GM12878 (cell line): Measurements from ENCODE around the gene CCDC63.

ENCODE experiments used
- ATF3 ChIP-seq: IDR thresholded peaks from 2 replicates; pipeline ENCODE4 v1.6.1; 2011; ENCODE audit warnings: low read depth, mild to moderate bottlenecking, low read length, moderate library complexity, borderline replicate concordance; ENCODE audit errors: extremely low read depth
- CEBPB ChIP-seq, 2 experiments: fragments of 150-350 bp in 1 of 2; IDR thresholded peaks; 2 replicates each; pipeline ENCODE4 v1.6.1; 2012 to 2014; ENCODE audit warnings: low read depth in 2 of 2, low read length in 2 of 2, borderline replicate concordance in 1 of 2, inconsistent platforms in 1 of 2
- CREB1 ChIP-seq: IDR thresholded peaks from 2 replicates; pipeline ENCODE4 v1.6.1; 2012; ENCODE audit warnings: low read depth, mild to moderate bottlenecking, inconsistent platforms
- KAT2A ChIP-seq: conservative IDR thresholded peaks from 2 replicates; pipeline ENCODE4 v1.6.1; 2011; ENCODE audit warnings: low read depth, low read length; ENCODE audit not compliant: control insufficient read depth
- MYC ChIP-seq: IDR thresholded peaks from 2 replicates; pipeline ENCODE4 v1.6.1; 2011; ENCODE audit warnings: mild to moderate bottlenecking, low read length, moderate library complexity, inconsistent platforms; ENCODE audit not compliant: insufficient read depth, insufficient replicate concordance, insufficient read length, severe bottlenecking
- POLR2A ChIP-seq: IDR thresholded peaks from 2 replicates; pipeline ENCODE4 v1.6.1; 2011; ENCODE audit warnings: low read depth, mild to moderate bottlenecking, low read length
- POLR2AphosphoS5 ChIP-seq: IDR thresholded peaks from 2 replicates; pipeline ENCODE4 v1.6.1; 2011; ENCODE audit warnings: mild to moderate bottlenecking, low read length, inconsistent platforms
- RELA ChIP-seq: fragments of 450-650 bp; IDR thresholded peaks from 2 replicates; pipeline ENCODE4 v1.8.0; 2014; ENCODE audit warnings: borderline replicate concordance; ENCODE audit not compliant: partially characterized antibody
- SREBF2 ChIP-seq: IDR thresholded peaks from 2 replicates; pipeline ENCODE4 v1.6.1; 2012; ENCODE audit warnings: mild to moderate bottlenecking, low read length
- TF ChIP-seq, protein P1 (sequence below), 3 experiments: IDR thresholded peaks in 2 of 3; conservative IDR thresholded peaks in 1 of 3; 2 replicates each; pipeline ENCODE4 v1.5.1; 2011; ENCODE audit warnings: low read depth in 3 of 3, low read length in 3 of 3, mild to moderate bottlenecking in 3 of 3, control low read depth in 2 of 3, moderate library complexity in 2 of 3, inconsistent platforms in 1 of 3, mixed read lengths in 1 of 3; ENCODE audit not compliant: control insufficient read depth in 2 of 3, insufficient read depth in 1 of 3; ENCODE audit errors: extremely low read depth in 1 of 3
- TF ChIP-seq, protein P2 (sequence below): fragments of 450-650 bp; formaldehyde crosslinking; IDR thresholded peaks from 2 replicates; pipeline ENCODE4 v1.5.0; 2022; ENCODE audit warnings: mild to moderate bottlenecking, missing genetic modification characterization
- TF ChIP-seq, protein P3 (sequence below): fragments of 150-350 bp; IDR thresholded peaks from 2 replicates; pipeline ENCODE4 v1.6.1; 2016; ENCODE audit warnings: low read depth, low read length

DNA sequence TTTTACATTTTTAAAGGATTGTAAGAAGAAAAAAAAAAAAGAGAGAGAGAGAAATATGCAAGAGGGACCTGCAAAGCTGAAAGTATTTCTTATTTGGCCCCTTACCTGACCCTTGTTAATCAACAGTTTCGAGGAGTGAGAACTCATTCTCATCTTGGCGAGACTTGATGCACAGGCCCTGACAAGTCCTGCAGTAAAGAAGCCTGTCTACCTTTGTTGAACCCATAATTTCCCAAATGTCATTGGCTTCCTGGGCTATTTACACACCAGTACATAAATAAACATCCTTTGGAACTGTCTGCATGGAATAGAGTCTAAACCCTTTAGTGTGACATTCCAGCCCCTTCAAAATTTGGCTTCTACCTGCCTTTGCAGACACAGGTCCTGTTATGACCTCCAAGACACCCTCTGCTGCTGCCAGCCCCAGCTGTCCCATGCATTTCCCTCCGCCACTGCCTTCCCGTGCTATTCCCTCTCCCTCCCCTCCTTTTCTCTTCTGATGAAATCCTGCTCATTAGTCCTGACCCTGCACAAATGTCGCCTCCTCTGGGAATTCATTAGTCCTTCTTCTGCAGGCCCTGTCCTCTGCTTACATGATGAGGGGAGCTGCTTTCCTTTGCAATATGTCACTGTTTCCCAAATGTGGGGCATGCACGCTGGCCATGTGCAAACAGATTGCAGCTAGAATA lies 38.5 kb downstream of the CCDC63 start:
- TF ChIP-seq SREBF2 (no peak), CREB1 (no peak), MYC (no peak), KAT2A (no peak), RELA (no peak), CEBPB (IDR thresholded peaks at IDR 0.05; ENCODE audit: borderline replicate concordance in 1 of 2, low read depth in 2 of 2, low read length in 2 of 2) (no peak), ATF3 (no peak), POLR2AphosphoS5 (no peak), POLR2A (no peak)
- TF ChIP-seq, protein P1, sequence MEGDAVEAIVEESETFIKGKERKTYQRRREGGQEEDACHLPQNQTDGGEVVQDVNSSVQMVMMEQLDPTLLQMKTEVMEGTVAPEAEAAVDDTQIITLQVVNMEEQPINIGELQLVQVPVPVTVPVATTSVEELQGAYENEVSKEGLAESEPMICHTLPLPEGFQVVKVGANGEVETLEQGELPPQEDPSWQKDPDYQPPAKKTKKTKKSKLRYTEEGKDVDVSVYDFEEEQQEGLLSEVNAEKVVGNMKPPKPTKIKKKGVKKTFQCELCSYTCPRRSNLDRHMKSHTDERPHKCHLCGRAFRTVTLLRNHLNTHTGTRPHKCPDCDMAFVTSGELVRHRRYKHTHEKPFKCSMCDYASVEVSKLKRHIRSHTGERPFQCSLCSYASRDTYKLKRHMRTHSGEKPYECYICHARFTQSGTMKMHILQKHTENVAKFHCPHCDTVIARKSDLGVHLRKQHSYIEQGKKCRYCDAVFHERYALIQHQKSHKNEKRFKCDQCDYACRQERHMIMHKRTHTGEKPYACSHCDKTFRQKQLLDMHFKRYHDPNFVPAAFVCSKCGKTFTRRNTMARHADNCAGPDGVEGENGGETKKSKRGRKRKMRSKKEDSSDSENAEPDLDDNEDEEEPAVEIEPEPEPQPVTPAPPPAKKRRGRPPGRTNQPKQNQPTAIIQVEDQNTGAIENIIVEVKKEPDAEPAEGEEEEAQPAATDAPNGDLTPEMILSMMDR (IDR thresholded peaks at IDR 0.05 in 2 of 3, conservative IDR thresholded peaks at IDR 0.05 in 1 of 3; ENCODE audit: control insufficient read depth in 2 of 3, extremely low read depth in 1 of 3, insufficient read depth in 1 of 3, low read depth in 3 of 3, low read length in 3 of 3): no peak
- TF ChIP-seq, protein P2, sequence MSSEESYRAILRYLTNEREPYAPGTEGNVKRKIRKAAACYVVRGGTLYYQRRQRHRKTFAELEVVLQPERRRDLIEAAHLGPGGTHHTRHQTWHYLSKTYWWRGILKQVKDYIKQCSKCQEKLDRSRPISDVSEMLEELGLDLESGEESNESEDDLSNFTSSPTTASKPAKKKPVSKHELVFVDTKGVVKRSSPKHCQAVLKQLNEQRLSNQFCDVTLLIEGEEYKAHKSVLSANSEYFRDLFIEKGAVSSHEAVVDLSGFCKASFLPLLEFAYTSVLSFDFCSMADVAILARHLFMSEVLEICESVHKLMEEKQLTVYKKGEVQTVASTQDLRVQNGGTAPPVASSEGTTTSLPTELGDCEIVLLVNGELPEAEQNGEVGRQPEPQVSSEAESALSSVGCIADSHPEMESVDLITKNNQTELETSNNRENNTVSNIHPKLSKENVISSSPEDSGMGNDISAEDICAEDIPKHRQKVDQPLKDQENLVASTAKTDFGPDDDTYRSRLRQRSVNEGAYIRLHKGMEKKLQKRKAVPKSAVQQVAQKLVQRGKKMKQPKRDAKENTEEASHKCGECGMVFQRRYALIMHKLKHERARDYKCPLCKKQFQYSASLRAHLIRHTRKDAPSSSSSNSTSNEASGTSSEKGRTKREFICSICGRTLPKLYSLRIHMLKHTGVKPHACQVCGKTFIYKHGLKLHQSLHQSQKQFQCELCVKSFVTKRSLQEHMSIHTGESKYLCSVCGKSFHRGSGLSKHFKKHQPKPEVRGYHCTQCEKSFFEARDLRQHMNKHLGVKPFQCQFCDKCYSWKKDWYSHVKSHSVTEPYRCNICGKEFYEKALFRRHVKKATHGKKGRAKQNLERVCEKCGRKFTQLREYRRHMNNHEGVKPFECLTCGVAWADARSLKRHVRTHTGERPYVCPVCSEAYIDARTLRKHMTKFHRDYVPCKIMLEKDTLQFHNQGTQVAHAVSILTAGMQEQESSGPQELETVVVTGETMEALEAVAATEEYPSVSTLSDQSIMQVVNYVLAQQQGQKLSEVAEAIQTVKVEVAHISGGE: no peak
- TF ChIP-seq, protein P3, sequence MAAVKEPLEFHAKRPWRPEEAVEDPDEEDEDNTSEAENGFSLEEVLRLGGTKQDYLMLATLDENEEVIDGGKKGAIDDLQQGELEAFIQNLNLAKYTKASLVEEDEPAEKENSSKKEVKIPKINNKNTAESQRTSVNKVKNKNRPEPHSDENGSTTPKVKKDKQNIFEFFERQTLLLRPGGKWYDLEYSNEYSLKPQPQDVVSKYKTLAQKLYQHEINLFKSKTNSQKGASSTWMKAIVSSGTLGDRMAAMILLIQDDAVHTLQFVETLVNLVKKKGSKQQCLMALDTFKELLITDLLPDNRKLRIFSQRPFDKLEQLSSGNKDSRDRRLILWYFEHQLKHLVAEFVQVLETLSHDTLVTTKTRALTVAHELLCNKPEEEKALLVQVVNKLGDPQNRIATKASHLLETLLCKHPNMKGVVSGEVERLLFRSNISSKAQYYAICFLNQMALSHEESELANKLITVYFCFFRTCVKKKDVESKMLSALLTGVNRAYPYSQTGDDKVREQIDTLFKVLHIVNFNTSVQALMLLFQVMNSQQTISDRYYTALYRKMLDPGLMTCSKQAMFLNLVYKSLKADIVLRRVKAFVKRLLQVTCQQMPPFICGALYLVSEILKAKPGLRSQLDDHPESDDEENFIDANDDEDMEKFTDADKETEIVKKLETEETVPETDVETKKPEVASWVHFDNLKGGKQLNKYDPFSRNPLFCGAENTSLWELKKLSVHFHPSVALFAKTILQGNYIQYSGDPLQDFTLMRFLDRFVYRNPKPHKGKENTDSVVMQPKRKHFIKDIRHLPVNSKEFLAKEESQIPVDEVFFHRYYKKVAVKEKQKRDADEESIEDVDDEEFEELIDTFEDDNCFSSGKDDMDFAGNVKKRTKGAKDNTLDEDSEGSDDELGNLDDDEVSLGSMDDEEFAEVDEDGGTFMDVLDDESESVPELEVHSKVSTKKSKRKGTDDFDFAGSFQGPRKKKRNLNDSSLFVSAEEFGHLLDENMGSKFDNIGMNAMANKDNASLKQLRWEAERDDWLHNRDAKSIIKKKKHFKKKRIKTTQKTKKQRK: no peak
